ENCODE measurements around the gene CD247.

GRCh38 chr1:167554028-167554779 is 35.9 kb upstream of the CD247 start:
- TF ChIP-seq SIX4 (CRISPR knock-in tag; IDR thresholded peaks at IDR 0.05) (no peak), EP300 (IDR thresholded peaks at IDR 0.05; ENCODE audit: low read depth in 2 of 2, low read length in 2 of 2) (no peak), EP300 (CRISPR knock-in tag; IDR thresholded peaks at IDR 0.05; ENCODE audit: borderline replicate concordance) (no peak), EZH2 (conservative IDR thresholded peaks at IDR 0.05; ENCODE audit: low read depth, low read length) (no peak), CEBPB (IDR thresholded peaks at IDR 0.05; ENCODE audit: borderline replicate concordance, low read depth, low read length) (no peak), FOXM1 (CRISPR knock-in tag; IDR thresholded peaks at IDR 0.05) (no peak), ZNF343 (CRISPR knock-in tag; IDR thresholded peaks at IDR 0.05) (no peak), ZNF460 (CRISPR knock-in tag; IDR thresholded peaks at IDR 0.05; ENCODE audit: borderline replicate concordance) (no peak), SUZ12 (IDR thresholded peaks at IDR 0.05; ENCODE audit: low read depth, low read length) (no peak), HBP1 (CRISPR knock-in tag; IDR thresholded peaks at IDR 0.05; ENCODE audit: low read depth) (no peak), SMC3 (IDR thresholded peaks at IDR 0.05; ENCODE audit: low read length) (no peak), CTCF (CRISPR knock-in tag; IDR thresholded peaks at IDR 0.05) (no peak), SAFB2 (CRISPR knock-in tag; IDR thresholded peaks at IDR 0.05; ENCODE audit: borderline replicate concordance, low read depth) (no peak), POLR2A (IDR thresholded peaks at IDR 0.05; ENCODE audit: insufficient read depth in 1 of 2, low read depth in 2 of 2, low read length in 2 of 2) (no peak), GATAD2A (CRISPR knock-in tag; IDR thresholded peaks at IDR 0.05) (no peak)
